Stimulated activated memory B cell treated with anti-CD40 and anti-IgM and Interleukin-4, amounts not matched to agents 10 μg/mL and 1 μg/mL and 100 μg/mL, for 72 hours (primary cell): ENCODE data around the gene IKZF1.

Experiments used
- ATAC-seq: fragments of 150-1000 bp; cut with Tn5 transposase; 2 replicates; pipeline ENCODE4 v1.10.0; 2021
- H3K27ac Mint-ChIP-seq: one replicate; pipeline ENCODE4 v1.8.0; 2022; ENCODE audit warnings: mild to moderate bottlenecking, mixed read lengths
- H3K27me3 Mint-ChIP-seq: one replicate; pipeline ENCODE4 v1.8.0; 2022; ENCODE audit warnings: mixed read lengths
- H3K36me3 Mint-ChIP-seq: one replicate; pipeline ENCODE4 v1.8.0; 2022; ENCODE audit warnings: mixed read lengths
- H3K4me1 Mint-ChIP-seq: one replicate; pipeline ENCODE4 v1.8.0; 2022; ENCODE audit warnings: mixed read lengths
- H3K4me3 Mint-ChIP-seq: one replicate; pipeline ENCODE4 v1.8.0; 2022; ENCODE audit warnings: mild to moderate bottlenecking, moderate library complexity, mixed read lengths
- H3K9me3 Mint-ChIP-seq: one replicate; pipeline ENCODE4 v1.8.0; 2022; ENCODE audit warnings: mixed read lengths

IKZF1 gene

GRCh38 chr7:50310956-50311355 is 6.4 kb downstream of the IKZF1 start:
- no peak for ATAC-seq
- peaks cover 43% of the 10 kb centered on the region for H3K36me3 Mint-ChIP-seq
- peak overlapping the region; percentile 94 for H3K4me3 Mint-ChIP-seq
- H3K4me1 Mint-ChIP-seq = peaks cover 83% of the 10 kb centered on the region
- H3K27me3 Mint-ChIP-seq = no peaks in the 10 kb centered on the region
- no peaks in the 10 kb centered on the region for H3K9me3 Mint-ChIP-seq
- H3K27ac Mint-ChIP-seq = peak overlapping the region; percentile 88

GRCh38 chr7:50312250-50313162 is 8.0 kb downstream of the IKZF1 start:
- Mint-ChIP-seq H3K27ac (peak overlapping the region; percentile 88), H3K9me3 (no peaks in the 10 kb centered on the region), H3K4me3 (peak overlapping the region; percentile 94), H3K27me3 (no peaks in the 10 kb centered on the region), H3K36me3 (peaks cover 27% of the 10 kb centered on the region), H3K4me1 (peaks cover 91% of the 10 kb centered on the region)
- no peak for ATAC-seq

- H3K27me3 Mint-ChIP-seq = no peaks in the 10 kb centered on the region
- H3K27ac Mint-ChIP-seq = peak overlapping the region; percentile 88
- H3K4me3 Mint-ChIP-seq = peak overlapping the region; percentile 94
- ATAC-seq = no peak
- H3K4me1 Mint-ChIP-seq = peaks cover 95% of the 10 kb centered on the region
- H3K9me3 Mint-ChIP-seq = no peaks in the 10 kb centered on the region
- peaks cover 27% of the 10 kb centered on the region for H3K36me3 Mint-ChIP-seq
Observed at GRCh38 chr7:50314836-50315592, 10.5 kb downstream of the IKZF1 start.

GRCh38 chr7:50315739-50316671 is 11.5 kb downstream of the IKZF1 start:
- Mint-ChIP-seq H3K4me1 (peaks cover 99% of the 10 kb centered on the region), H3K36me3 (peaks cover 37% of the 10 kb centered on the region), H3K4me3 (peak overlapping the region; percentile 94), H3K27ac (peak overlapping the region; percentile 88), H3K27me3 (no peaks in the 10 kb centered on the region), H3K9me3 (no peaks in the 10 kb centered on the region)
- no peak for ATAC-seq

GRCh38 chr7:50317221-50317678 is 12.7 kb downstream of the IKZF1 start:
- Mint-ChIP-seq H3K9me3 (no peaks in the 10 kb centered on the region), H3K4me1 (peaks cover 98% of the 10 kb centered on the region), H3K36me3 (peaks cover 38% of the 10 kb centered on the region), H3K27ac (peak overlapping the region; percentile 88), H3K27me3 (no peaks in the 10 kb centered on the region), H3K4me3 (peak overlapping the region; percentile 46)
- ATAC-seq = peak; percentile 93

- H3K4me3 Mint-ChIP-seq = peak overlapping the region; percentile 72
- H3K27me3 Mint-ChIP-seq = no peaks in the 10 kb centered on the region
- peak overlapping the region; percentile 88 for H3K27ac Mint-ChIP-seq
- H3K36me3 Mint-ChIP-seq = peaks cover 38% of the 10 kb centered on the region
- peak; percentile 44 for ATAC-seq
- no peaks in the 10 kb centered on the region for H3K9me3 Mint-ChIP-seq
- H3K4me1 Mint-ChIP-seq = peaks cover 98% of the 10 kb centered on the region
Observed at GRCh38 chr7:50317697-50318669, 13.5 kb downstream of the IKZF1 start.

- Mint-ChIP-seq H3K4me3 (no peak overlapping the region), H3K27me3 (no peaks in the 10 kb centered on the region), H3K9me3 (no peaks in the 10 kb centered on the region), H3K36me3 (peaks cover 50% of the 10 kb centered on the region), H3K4me1 (peaks cover 93% of the 10 kb centered on the region), H3K27ac (peak overlapping the region; percentile 41)
- no peak for ATAC-seq
Observed at GRCh38 chr7:50321487-50322067, 17.1 kb downstream of the IKZF1 start.

GRCh38 chr7:50324113-50324512 is 19.6 kb downstream of the IKZF1 start:
- Mint-ChIP-seq H3K4me3 (no peak overlapping the region), H3K27ac (peak overlapping the region; percentile 80), H3K27me3 (no peaks in the 10 kb centered on the region), H3K36me3 (peaks cover 62% of the 10 kb centered on the region), H3K9me3 (no peaks in the 10 kb centered on the region), H3K4me1 (peaks cover 87% of the 10 kb centered on the region)
- ATAC-seq = no peak

- no peaks in the 10 kb centered on the region for H3K9me3 Mint-ChIP-seq
- H3K27me3 Mint-ChIP-seq = no peaks in the 10 kb centered on the region
- H3K4me1 Mint-ChIP-seq = peaks cover 88% of the 10 kb centered on the region
- peak overlapping the region; percentile 35 for H3K4me3 Mint-ChIP-seq
- ATAC-seq = peak; percentile 87
- H3K27ac Mint-ChIP-seq = peak overlapping the region; percentile 85
- peaks cover 61% of the 10 kb centered on the region for H3K36me3 Mint-ChIP-seq
Observed at GRCh38 chr7:50327443-50327842, 22.9 kb downstream of the IKZF1 start.

- Mint-ChIP-seq H3K27ac (peak overlapping the region; percentile 88), H3K27me3 (no peaks in the 10 kb centered on the region), H3K9me3 (no peaks in the 10 kb centered on the region), H3K36me3 (peaks cover 47% of the 10 kb centered on the region), H3K4me3 (peak overlapping the region; percentile 36), H3K4me1 (peaks cover 69% of the 10 kb centered on the region)
- ATAC-seq = peak; percentile 66
Observed at GRCh38 chr7:50329775-50330174, 25.3 kb downstream of the IKZF1 start.

GRCh38 chr7:50330254-50330653 is 25.7 kb downstream of the IKZF1 start:
- no peak for ATAC-seq
- Mint-ChIP-seq H3K9me3 (no peaks in the 10 kb centered on the region), H3K4me3 (peak overlapping the region; percentile 56), H3K36me3 (peaks cover 46% of the 10 kb centered on the region), H3K27ac (peak overlapping the region; percentile 88), H3K4me1 (peaks cover 68% of the 10 kb centered on the region), H3K27me3 (no peaks in the 10 kb centered on the region)

- peak overlapping the region; percentile 88 for H3K27ac Mint-ChIP-seq
- no peaks in the 10 kb centered on the region for H3K27me3 Mint-ChIP-seq
- peaks cover 45% of the 10 kb centered on the region for H3K36me3 Mint-ChIP-seq
- H3K4me1 Mint-ChIP-seq = peaks cover 64% of the 10 kb centered on the region
- H3K4me3 Mint-ChIP-seq = peak overlapping the region; percentile 56
- ATAC-seq = no peak
- H3K9me3 Mint-ChIP-seq = no peaks in the 10 kb centered on the region
Observed at GRCh38 chr7:50330696-50331095, 26.2 kb downstream of the IKZF1 start.

- peaks cover 54% of the 10 kb centered on the region for H3K4me1 Mint-ChIP-seq
- peak overlapping the region; percentile 88 for H3K27ac Mint-ChIP-seq
Observed at GRCh38 chr7:50331564-50332208, 27.2 kb downstream of the IKZF1 start.

More at GRCh38 chr7:50331564-50332208, 27.2 kb downstream of the IKZF1 start:
- peak; percentile 80 for ATAC-seq
- H3K4me3 Mint-ChIP-seq = peak overlapping the region; percentile 59
- no peaks in the 10 kb centered on the region for H3K27me3 Mint-ChIP-seq
- peaks cover 42% of the 10 kb centered on the region for H3K36me3 Mint-ChIP-seq
- H3K9me3 Mint-ChIP-seq = no peaks in the 10 kb centered on the region
